GM18507 (cell line): Measurements from ENCODE around the gene CTDP1.

Experiments used
- DNase-seq: peaks from one replicate; pipeline ENCODE4 v3.0.0; 2011; ENCODE audit warnings: low read depth; ENCODE audit not compliant: insufficient read length; ENCODE audit errors: extremely low spot score
- FAIRE-seq: peaks from 2 replicates; lab custom pipeline; 2011; peaks lifted over from hg19 to GRCh38; lab: Jason Lieb, UNC

CTDP1 gene

DNA sequence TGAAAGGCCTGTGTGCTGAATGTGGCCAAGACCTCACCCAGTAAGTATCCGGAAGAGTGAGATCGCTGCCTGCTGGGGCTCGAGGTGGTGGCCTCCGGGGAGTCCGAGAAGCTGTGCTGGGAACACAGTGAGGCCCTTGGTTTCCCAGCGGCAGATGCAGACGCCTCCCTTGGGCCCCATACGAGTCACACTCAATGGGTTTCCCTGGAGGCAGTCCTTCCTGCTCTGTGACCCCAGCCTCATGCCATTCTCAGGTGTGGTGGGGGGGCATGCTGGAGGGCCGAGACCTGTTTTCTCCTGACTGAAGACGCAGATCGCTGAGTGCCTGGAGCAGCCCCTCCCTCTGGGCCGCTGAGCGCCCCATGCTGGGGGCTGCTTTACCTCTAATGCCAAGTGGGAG, 15.7 kb downstream of the CTDP1 start:
- no peak for DNase-seq
- no peak for FAIRE-seq

DNA sequence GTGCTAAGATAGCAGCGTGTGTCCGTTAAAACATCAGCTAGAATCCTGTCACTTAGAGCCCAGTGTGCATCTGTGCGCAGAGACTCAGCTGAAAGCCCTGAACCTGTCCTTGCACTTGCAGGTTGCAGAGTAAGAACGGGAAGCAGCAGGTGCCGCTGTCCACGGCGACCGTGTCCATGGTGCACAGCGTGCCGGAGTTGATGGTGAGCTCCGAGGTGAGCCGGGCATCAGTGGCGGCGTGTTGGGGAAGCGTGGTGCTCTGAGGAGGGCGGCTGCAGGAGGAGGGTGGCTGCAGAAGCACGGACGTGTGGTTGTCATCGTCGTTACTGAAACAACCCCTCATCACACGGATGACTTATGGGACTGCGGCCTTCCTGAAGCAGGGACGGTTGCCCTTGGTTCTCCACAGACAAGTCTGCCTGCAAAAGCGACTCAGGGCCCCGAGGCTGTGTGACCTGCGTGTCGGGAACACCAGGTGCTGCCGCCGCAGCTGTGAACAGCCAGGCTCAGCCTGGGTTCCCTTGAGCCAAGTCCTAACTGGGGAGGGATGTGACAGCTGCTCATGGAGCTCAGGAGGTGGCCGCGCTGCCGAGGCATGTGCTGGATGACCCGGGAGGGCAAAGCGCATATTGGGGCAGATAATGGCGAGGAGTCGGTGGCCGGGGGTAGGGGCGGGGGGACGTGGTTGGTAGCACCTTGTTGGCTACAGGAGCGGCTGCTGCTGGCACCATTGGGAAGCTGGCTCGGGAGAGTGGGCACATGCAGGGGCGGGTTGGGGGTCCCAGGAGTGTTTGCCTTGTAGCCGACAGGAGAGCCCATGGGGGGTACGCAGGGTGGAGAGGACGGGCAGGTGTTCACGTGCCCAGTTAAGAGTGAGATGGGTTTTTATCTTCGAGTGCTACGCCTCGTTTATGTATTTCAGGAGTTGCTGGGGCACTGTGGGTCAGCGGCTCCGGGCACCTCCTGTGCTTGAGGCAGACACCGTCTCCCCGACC, 16.6 kb downstream of the CTDP1 start:
- FAIRE-seq (no peak), DNase-seq (no peak)

DNA sequence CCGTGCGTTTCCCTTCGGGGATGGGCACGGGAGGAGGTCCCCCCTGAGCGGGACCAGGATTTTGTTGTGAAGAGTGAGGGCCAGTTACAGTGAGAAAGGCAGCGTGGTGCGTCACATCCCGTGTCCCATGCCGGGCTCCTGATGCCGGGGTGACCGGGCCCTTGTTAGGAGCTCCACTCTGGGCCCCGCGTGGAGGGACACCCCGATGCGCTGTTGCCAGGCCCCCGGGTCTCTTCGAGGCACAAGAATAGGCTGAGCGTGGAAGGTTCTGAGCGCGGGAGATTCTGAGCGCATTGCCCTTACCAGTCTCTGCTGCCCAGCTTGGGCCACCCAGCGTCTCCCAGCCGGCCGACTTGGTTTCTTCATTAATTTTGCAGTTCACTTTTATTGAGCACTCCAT, 17.6 kb downstream of the CTDP1 start:
- DNase-seq: no peak
- no peak for FAIRE-seq

GRCh38 chr18:79697976-79698375, 18.4 kb downstream of the CTDP1 start:
- no peak for FAIRE-seq
- no peak for DNase-seq

GRCh38 chr18:79698668-79699335, 19.2 kb downstream of the CTDP1 start:
- DNase-seq (no peak), FAIRE-seq (no peak)

GRCh38 chr18:79699653-79700052, 20.1 kb downstream of the CTDP1 start:
- FAIRE-seq: no peak
- DNase-seq: no peak

GRCh38 chr18:79702906-79703305, 23.3 kb downstream of the CTDP1 start:
- FAIRE-seq (no peak), DNase-seq (no peak)

- no peak for FAIRE-seq
- DNase-seq: no peak
These were observed 25.0 kb downstream of the CTDP1 start for GRCh38 chr18:79704631-79705030.

GRCh38 chr18:79705272-79705671, 25.7 kb downstream of the CTDP1 start:
- no peak for DNase-seq
- FAIRE-seq: no peak

DNA sequence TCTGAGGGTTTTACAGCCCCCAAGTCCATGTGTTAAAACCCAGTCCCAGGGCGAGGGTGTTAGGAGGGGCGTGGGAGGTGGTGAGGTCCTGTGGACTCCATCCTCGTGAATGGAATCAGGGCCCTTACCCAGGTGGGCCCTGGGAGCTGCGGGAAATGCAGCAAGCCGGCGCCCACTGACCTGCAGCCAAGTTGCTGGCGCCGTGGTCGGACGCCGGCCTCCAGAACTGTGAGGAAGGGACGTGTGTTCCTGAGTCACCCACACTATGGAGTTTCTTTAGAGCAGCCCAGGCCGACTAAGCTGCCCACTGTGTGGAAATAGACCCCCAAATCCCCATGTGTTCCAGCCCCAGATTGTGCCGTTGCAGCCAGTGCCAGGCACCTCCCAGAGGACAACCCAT, 26.4 kb downstream of the CTDP1 start:
- DNase-seq (no peak), FAIRE-seq (no peak)

DNA sequence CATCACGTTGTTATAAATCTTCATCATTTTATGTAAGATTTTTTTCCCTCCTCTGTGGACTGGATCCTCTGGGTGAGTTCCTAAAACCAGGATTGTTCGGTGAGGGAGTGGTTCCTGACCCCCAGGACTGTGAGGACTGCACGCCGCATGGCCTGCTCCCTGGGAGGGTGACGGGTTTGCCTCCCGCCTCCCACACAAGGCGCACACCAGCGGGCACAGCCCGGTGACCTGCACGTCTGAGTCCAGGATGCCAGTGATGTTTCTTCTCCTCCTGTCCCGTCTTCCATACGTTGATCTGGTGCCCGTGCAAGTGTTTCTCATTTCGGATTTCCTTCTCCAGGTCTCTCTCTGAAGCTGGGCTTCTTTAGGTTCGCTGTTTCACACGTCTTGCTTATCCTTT, 27.1 kb downstream of the CTDP1 start:
- DNase-seq (no peak), FAIRE-seq (no peak)

- FAIRE-seq (no peak), DNase-seq (no peak)
These were observed 27.6 kb downstream of the CTDP1 start for GRCh38 chr18:79707239-79707638.

- DNase-seq: no peak
- no peak for FAIRE-seq
These were observed 28.1 kb downstream of the CTDP1 start for GRCh38 chr18:79707671-79708070.

- DNase-seq: no peak
- no peak for FAIRE-seq
These were observed 28.8 kb downstream of the CTDP1 start for GRCh38 chr18:79708412-79708811.

- DNase-seq (no peak), FAIRE-seq (no peak)
These were observed 32.7 kb downstream of the CTDP1 start for GRCh38 chr18:79712206-79712857.

DNA sequence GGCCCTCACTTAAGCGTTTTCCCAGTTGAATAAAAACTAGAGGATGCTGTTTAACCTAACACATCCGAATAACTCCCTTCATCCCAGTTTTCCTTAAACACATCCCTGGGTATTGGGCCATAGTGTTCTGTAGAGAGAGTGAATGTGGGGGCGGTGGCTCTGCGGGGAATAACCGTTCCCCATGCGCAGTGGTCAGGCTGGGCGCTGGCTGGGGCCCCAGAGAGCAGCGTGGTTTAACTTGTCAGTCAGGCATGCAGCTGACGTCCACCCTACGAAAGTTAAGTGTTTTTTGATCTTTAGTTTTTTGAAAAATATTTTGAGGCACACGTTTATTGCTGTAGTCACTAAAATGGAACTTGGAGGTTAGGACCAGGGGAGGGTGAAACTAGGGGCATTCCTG, 33.7 kb downstream of the CTDP1 start:
- no peak for DNase-seq
- FAIRE-seq: no peak

GRCh38 chr18:79714531-79715240, 35.1 kb downstream of the CTDP1 start:
- FAIRE-seq (no peak), DNase-seq (no peak)

- DNase-seq: no peak
- FAIRE-seq: no peak
These were observed 35.7 kb downstream of the CTDP1 start for GRCh38 chr18:79715280-79715679.

- DNase-seq: no peak
- FAIRE-seq: no peak
These were observed 37.5 kb downstream of the CTDP1 start for GRCh38 chr18:79717059-79717458.

DNA sequence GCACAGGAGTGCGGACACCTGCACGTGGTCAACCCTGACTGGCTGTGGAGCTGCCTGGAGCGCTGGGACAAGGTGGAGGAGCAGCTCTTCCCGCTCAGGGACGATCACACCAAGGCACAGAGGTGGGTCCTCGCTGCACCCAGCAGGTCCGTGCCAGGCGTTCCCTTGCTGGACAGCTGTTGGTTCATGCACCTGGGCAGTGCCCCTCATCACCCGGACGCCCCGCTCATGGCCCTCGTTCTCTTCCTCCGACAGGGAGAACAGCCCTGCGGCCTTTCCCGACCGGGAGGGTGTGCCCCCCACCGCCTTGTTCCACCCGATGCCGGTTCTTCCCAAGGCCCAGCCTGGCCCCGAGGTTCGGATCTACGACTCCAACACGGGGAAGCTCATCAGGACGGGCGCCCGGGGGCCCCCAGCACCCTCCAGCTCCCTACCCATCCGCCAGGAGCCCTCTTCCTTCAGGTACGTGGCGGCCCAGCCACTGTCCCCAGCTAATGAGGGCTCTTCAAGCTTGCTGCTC, 38.0 kb downstream of the CTDP1 start:
- no peak for DNase-seq
- FAIRE-seq: no peak
